D721Med (cell line): ENCODE results near the gene CBLB.

Experiments
- DNase-seq: peaks from one replicate; pipeline ENCODE4 v3.0.0; 2011; ENCODE audit warnings: low spot score; ENCODE audit not compliant: insufficient read length
- FAIRE-seq: peaks from 2 replicates; lab custom pipeline; 2011; peaks lifted over from hg19 to GRCh38; lab: Jason Lieb, UNC
- TF ChIP-seq, protein P1 (sequence below): IDR thresholded peaks from 2 replicates; pipeline ENCODE4 v1.5.1; 2012; ENCODE audit warnings: mild to moderate bottlenecking, control low read depth; ENCODE audit not compliant: insufficient read depth; ENCODE audit errors: missing control alignments

CBLB gene

DNA sequence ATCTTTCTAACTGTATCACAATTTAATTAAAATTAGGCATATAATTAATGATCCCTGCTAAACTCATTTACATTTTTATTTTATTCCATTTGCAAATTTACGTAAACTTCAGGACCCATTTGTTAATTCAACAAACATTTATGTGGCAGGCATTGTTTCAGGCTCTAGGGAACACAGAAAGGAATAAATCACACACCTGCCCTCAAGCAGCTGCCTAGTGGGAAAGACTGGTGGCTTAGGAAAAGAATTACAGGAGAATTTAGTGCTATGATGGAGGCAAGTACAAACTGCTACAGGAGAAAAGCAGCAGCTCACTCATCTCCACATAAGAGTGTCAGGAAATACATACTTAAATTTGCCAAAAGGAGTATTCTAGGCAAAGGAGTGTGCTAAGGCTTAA lies 11.2 kb downstream of the CBLB start:
- TF ChIP-seq, protein P1, sequence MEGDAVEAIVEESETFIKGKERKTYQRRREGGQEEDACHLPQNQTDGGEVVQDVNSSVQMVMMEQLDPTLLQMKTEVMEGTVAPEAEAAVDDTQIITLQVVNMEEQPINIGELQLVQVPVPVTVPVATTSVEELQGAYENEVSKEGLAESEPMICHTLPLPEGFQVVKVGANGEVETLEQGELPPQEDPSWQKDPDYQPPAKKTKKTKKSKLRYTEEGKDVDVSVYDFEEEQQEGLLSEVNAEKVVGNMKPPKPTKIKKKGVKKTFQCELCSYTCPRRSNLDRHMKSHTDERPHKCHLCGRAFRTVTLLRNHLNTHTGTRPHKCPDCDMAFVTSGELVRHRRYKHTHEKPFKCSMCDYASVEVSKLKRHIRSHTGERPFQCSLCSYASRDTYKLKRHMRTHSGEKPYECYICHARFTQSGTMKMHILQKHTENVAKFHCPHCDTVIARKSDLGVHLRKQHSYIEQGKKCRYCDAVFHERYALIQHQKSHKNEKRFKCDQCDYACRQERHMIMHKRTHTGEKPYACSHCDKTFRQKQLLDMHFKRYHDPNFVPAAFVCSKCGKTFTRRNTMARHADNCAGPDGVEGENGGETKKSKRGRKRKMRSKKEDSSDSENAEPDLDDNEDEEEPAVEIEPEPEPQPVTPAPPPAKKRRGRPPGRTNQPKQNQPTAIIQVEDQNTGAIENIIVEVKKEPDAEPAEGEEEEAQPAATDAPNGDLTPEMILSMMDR, result no peak
- no peak for FAIRE-seq
- no peak for DNase-seq

DNA sequence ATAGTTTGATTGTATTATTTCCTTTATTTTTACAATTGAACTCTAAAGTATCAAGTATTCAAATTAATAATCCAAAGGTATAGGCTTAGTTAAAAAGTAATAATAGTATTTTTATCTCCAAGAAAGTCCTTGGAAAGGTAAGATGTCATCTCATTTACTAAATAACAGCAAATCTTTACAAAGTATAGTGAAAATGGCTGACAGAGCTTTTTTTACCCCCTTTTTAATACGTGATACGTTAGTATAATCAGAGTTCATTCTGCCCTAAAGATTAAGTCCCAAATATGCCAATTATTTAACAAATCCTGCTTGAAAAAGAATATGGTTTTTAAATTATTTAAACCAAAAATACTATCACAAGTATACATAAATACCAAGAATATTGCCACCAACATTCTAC lies 12.2 kb downstream of the CBLB start:
- FAIRE-seq, result no peak
- TF ChIP-seq, protein P1, result no peak
- no peak for DNase-seq

DNA sequence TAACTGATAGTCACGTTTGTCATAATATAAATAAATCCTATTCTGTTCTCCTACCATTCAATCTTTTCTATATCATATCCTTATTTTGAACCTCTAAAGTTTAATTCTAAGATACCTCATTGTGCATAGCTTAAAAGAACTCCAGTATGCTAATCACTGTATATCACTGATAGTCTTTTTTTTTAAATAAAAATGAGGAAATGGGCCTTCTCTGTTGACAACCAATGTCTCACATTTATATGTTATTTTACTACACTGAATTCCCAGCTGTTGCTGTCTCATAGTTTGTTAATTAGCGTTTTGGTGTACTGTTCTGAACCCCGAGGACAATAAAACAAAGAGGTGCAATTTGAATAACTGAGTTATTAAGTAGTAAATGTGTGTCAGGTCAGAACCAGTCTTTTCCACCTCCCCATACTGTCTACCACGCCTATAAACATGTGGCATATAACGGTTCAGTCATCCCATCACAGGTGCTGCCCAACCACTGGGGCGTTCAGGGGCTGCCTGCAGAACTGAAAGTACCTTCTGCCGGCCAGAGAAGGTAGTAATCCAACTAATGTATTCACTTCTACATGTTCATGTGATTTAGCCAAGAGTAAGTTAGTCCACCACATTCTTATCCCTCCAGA lies 14.9 kb downstream of the CBLB start:
- DNase-seq (no peak), FAIRE-seq (no peak)
- TF ChIP-seq, protein P1, result no peak

DNA sequence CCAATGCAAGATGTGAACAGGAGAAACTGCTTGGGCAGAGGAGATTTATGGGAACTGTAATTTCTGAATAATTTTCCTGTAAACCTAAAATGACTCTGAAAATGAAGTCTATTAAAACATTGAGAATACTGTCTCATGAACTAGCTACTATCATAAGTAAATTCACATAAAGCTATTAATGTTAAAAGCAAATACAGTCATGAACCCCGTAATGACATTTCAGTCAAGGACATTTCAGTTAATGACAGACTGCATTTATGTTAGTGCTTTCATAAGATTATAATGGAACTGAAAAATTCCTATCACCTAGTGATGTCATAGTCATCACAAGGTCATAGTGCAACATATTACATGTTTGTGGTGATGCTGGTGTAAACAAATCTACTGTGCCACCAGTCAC lies 17.2 kb downstream of the CBLB start:
- FAIRE-seq, result no peak
- TF ChIP-seq, protein P1, result no peak
- DNase-seq, result no peak

DNA sequence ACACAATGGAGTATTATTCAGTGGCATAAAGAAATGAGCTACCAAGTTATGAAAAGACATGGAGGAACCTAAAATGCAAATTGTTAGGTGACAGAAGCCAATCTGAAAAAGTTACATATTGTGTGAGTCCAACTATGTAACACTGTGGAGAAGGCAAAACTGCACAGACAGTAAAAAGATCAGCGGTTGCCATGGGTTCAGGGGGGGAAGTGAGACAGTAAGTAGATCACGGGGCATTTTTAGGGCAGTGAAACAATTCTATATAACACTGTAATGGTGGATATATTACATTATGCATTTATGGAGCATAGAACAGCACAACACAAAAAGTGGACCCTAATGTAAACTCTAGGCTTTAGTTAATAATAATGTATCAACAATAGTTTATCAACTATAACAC lies 17.6 kb downstream of the CBLB start:
- no peak for FAIRE-seq
- no peak for DNase-seq
- TF ChIP-seq, protein P1, result no peak

DNA sequence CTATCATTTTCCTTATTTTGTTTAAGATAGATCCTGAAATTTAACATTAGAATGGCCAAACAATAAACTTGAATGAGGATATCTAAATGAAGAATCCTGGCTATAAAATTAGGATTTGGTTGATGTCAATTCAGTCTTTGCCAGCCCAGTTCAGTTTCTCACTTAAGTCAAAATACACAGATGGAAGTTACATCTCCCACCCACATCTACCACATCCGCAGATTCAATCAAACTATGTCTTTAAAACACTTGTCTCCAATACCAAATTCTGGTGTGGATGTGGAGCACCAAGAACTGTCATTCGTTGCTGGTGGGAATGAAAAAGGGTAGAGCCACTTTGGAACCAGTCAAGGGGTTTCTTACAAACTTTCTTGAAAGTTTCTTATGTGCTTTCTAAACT lies 18.2 kb downstream of the CBLB start:
- DNase-seq (no peak), FAIRE-seq (no peak)
- TF ChIP-seq, protein P1, result no peak

DNA sequence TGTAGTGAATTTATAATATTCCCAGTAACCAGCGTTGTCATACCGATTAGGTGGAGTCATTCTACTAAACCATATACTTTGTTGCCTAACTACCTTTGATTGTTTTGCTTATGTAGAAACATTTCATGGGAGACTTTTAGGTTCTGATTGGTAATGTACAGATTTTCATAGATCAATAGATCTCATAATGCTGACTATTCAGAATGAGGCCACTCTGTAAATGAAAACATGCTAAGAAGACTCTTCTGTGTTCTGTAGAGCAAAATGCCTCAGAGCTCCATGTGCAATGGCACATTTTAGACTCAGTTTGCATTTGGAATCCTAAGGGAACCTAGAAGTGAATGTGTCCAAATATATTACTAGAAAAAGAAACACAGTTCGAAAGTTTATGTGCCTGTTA lies 20.0 kb downstream of the CBLB start:
- FAIRE-seq (no peak), DNase-seq (no peak)
- TF ChIP-seq, protein P1, result no peak
